ENCODE results near the gene SLC16A11.

DNA sequence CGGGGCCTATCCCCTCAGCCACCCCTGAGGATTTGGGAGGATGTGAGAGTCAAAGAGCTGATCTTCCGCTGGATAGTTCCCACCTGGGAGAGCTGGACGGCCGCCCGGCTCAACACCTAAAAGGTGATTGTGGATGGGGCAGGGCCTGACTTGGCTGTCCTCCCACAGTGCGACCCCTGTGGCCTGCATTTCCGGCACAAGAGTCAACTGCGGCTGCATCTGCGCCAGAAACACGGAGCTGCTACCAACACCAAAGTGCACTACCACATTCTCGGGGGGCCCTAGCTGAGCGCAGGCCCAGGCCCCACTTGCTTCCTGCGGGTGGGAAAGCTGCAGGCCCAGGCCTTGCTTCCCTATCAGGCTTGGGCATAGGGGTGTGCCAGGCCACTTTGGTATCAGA lies 16.6 kb downstream of the SLC16A11 start:
- TF ChIP-seq, protein P1, sequence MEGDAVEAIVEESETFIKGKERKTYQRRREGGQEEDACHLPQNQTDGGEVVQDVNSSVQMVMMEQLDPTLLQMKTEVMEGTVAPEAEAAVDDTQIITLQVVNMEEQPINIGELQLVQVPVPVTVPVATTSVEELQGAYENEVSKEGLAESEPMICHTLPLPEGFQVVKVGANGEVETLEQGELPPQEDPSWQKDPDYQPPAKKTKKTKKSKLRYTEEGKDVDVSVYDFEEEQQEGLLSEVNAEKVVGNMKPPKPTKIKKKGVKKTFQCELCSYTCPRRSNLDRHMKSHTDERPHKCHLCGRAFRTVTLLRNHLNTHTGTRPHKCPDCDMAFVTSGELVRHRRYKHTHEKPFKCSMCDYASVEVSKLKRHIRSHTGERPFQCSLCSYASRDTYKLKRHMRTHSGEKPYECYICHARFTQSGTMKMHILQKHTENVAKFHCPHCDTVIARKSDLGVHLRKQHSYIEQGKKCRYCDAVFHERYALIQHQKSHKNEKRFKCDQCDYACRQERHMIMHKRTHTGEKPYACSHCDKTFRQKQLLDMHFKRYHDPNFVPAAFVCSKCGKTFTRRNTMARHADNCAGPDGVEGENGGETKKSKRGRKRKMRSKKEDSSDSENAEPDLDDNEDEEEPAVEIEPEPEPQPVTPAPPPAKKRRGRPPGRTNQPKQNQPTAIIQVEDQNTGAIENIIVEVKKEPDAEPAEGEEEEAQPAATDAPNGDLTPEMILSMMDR (IDR thresholded peaks at IDR 0.05) = no peak
- TF ChIP-seq EZH2 (IDR thresholded peaks at IDR 0.05; ENCODE audit: borderline replicate concordance, insufficient read depth, low read depth, low read length, poor library complexity, severe bottlenecking) = no peak

Measured in B cell (primary cell).